Vagina (tissue), 2 donors: ENCODE results near the gene TBCE. TPM values are rescaled to one million over a fixed set of nuclear protein-coding genes. Genes with fewer than 3 reads are reported as not detected.
"Not testable (repeated sequence)": the region's sequence is repeated elsewhere in the genome, so short reads cannot be mapped to it uniquely, and the experiment has no call there.

Experiments used
- DNase-seq, 2 donors: peaks; one replicate each; pipeline ENCODE4 v3.0.0-alpha.2; 2017; ENCODE audit errors: extremely low spot score in 2 of 2
- H3K27ac ChIP-seq: fragments of 200-600 bp; sonication (generic); one replicate; pipeline ENCODE4 v1.5.1; 2019
- H3K27me3 ChIP-seq: fragments of 200-600 bp; sonication (generic); one replicate; pipeline ENCODE4 v1.5.1; 2019
- H3K36me3 ChIP-seq, 2 donors: fragments of 200-600 bp; sonication (generic); one replicate each; pipeline ENCODE4 v1.5.1; 2017 to 2019
- H3K4me1 ChIP-seq: fragments of 200-600 bp; sonication (generic); one replicate; pipeline ENCODE4 v1.5.1; 2019
- H3K4me3 ChIP-seq, 2 donors: fragments of 200-600 bp; sonication (generic); 1 replicate in 1 of 2; 2 replicates in 1 of 2; pipeline ENCODE4 v1.5.1; 2016 to 2019
- H3K9me3 ChIP-seq: fragments of 200-600 bp; sonication (generic); one replicate; pipeline ENCODE4 v1.5.1; 2019
- POLR2A ChIP-seq, 2 donors: fragments of 450-650 bp; IDR thresholded peaks; one replicate each; pipeline ENCODE4 v1.6.1; 2017; ENCODE audit warnings: antibody characterized with exemption in 2 of 2, mild to moderate bottlenecking in 2 of 2, moderate library complexity in 2 of 2
- POLR2AphosphoS5 ChIP-seq, 2 donors: sonication (generic); formaldehyde crosslinking; IDR thresholded peaks; one replicate each; pipeline ENCODE4 v1.9.0; 2017; ENCODE audit warnings: antibody characterized with exemption in 2 of 2, mild to moderate bottlenecking in 2 of 2, low read depth in 1 of 2; ENCODE audit not compliant: insufficient read depth in 1 of 2
- intact Hi-C: fragments of 100-400 bp; cut with DNase I; formaldehyde crosslinking; loops from one replicate; pipeline ENCODE4 v1.15.1; 2023
- total RNA-seq: library from RNA; depleted of rRNA; stranded (reverse); fragments of >200 nt; gene quantifications from one replicate; pipeline ENCODE4 v1.2.3, GENCODE V29; 2016
- TF ChIP-seq, protein P1 (sequence below), 3 experiments: fragments of 450-650 bp in 2 of 3; fragments of 200-600 bp in 1 of 3; sonication (generic) in 1 of 3; IDR thresholded peaks; one replicate each; pipeline ENCODE4 v1.5.1; 2017 to 2019; ENCODE audit warnings: antibody characterized with exemption in 3 of 3, mild to moderate bottlenecking in 2 of 3, moderate library complexity in 2 of 3

Gene TBCE
- total RNA-seq, 1 donor from 2014 or later: 23.6 TPM

- H3K9me3 ChIP-seq: no peaks in the 10 kb centered on the region
- no peak for DNase-seq
- peaks cover 0 to 35% of the 10 kb centered on the region in 2 donors for H3K36me3 ChIP-seq
- H3K27me3 ChIP-seq: no peaks in the 10 kb centered on the region
- intact Hi-C loops: no loop called here
- H3K4me1 ChIP-seq: no peaks in the 10 kb centered on the region
- TF ChIP-seq POLR2A (IDR thresholded peaks at IDR 0.05) (no peak), POLR2AphosphoS5 (IDR thresholded peaks at IDR 0.05; ENCODE audit: insufficient read depth in 1 of 2, low read depth in 1 of 2) (no peak)
- TF ChIP-seq, protein P1, sequence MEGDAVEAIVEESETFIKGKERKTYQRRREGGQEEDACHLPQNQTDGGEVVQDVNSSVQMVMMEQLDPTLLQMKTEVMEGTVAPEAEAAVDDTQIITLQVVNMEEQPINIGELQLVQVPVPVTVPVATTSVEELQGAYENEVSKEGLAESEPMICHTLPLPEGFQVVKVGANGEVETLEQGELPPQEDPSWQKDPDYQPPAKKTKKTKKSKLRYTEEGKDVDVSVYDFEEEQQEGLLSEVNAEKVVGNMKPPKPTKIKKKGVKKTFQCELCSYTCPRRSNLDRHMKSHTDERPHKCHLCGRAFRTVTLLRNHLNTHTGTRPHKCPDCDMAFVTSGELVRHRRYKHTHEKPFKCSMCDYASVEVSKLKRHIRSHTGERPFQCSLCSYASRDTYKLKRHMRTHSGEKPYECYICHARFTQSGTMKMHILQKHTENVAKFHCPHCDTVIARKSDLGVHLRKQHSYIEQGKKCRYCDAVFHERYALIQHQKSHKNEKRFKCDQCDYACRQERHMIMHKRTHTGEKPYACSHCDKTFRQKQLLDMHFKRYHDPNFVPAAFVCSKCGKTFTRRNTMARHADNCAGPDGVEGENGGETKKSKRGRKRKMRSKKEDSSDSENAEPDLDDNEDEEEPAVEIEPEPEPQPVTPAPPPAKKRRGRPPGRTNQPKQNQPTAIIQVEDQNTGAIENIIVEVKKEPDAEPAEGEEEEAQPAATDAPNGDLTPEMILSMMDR (IDR thresholded peaks at IDR 0.05): no peak
- no peak overlapping the region for H3K27ac ChIP-seq
- H3K4me3 ChIP-seq: no peak overlapping the region
These were observed 83.8 kb downstream of the TBCE start for GRCh38 chr1:235450886-235451483.

DNA sequence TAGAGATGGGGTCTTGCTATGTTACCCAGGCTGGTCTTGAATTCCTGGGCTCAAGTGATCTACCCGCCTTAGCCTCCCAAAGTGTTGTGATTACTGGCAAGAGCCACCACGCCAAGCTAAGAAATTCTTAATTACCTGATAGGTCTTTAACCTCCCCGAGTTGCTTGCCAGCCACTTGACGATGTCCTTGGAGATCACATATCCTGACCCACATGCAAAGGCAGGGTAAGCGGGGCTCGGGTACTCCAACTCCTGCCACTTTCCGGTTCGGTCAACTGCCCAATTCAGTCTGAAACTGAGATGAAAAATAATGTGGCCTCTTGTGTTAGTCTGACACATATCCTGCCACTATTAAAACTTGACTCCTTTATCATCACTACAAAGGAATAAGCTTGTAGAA is 86.8 kb downstream of the TBCE start:
- no peaks in the 10 kb centered on the region for H3K27me3 ChIP-seq
- H3K9me3 ChIP-seq: no peaks in the 10 kb centered on the region
- no peak for TF ChIP-seq POLR2A (IDR thresholded peaks at IDR 0.05)
- TF ChIP-seq, protein P1 (IDR thresholded peaks at IDR 0.05): no peak
- TF ChIP-seq POLR2AphosphoS5 (IDR thresholded peaks at IDR 0.05; ENCODE audit: insufficient read depth in 1 of 2, low read depth in 1 of 2): no peak
- no peak for DNase-seq
- no peak overlapping the region for H3K27ac ChIP-seq
- no peaks in the 10 kb centered on the region for H3K4me1 ChIP-seq
- peaks cover 0 to 31% of the 10 kb centered on the region in 2 donors for H3K36me3 ChIP-seq
- intact Hi-C loops: no loop called here
- H3K4me3 ChIP-seq: no peak overlapping the region

DNA sequence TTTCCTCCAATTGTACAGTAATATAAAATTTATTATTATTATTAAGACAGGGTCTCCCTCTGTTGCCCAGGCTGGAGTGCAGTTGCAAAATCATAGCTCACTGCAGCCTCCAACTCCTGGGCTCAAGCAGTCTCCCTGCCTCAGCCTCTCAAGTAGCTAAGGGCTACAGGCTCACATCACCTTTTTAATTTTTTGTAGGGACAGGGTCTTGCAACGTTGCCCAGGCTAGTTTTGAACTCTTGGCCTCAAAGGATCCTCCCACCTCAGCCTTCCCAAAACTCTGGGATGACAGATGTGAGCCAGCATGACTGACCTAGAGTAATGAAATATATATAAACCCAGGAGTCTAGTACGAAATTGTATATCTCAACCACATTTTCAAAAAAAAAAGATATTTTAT is 87.9 kb downstream of the TBCE start:
- no peak overlapping the region for H3K4me3 ChIP-seq
- TF ChIP-seq, protein P1 (IDR thresholded peaks at IDR 0.05): no peak
- TF ChIP-seq POLR2AphosphoS5 (IDR thresholded peaks at IDR 0.05; ENCODE audit: insufficient read depth in 1 of 2, low read depth in 1 of 2): no peak
- H3K27ac ChIP-seq: no peak overlapping the region
- no peak for DNase-seq
- no peaks in the 10 kb centered on the region for H3K9me3 ChIP-seq
- intact Hi-C loops: no loop called here
- peaks cover 0 to 26% of the 10 kb centered on the region in 2 donors for H3K36me3 ChIP-seq
- no peaks in the 10 kb centered on the region for H3K4me1 ChIP-seq
- H3K27me3 ChIP-seq: no peaks in the 10 kb centered on the region

GRCh38 chr1:235455823-235456222 is 88.6 kb downstream of the TBCE start:
- Histone ChIP-seq H3K27me3 (no peaks in the 10 kb centered on the region), H3K27ac (no peak overlapping the region), H3K4me1 (no peaks in the 10 kb centered on the region), H3K9me3 (no peaks in the 10 kb centered on the region), H3K36me3 (peaks cover 0 to 18% of the 10 kb centered on the region in 2 donors), H3K4me3 (no peak overlapping the region)
- TF ChIP-seq, protein P1 (IDR thresholded peaks at IDR 0.05): no peak
- TF ChIP-seq POLR2A (IDR thresholded peaks at IDR 0.05) (no peak), POLR2AphosphoS5 (IDR thresholded peaks at IDR 0.05; ENCODE audit: insufficient read depth in 1 of 2, low read depth in 1 of 2) (no peak)
- DNase-seq: no peak
- intact Hi-C loops: no loop called here

- H3K36me3 ChIP-seq: peaks cover 0 to 16% of the 10 kb centered on the region in 2 donors
- H3K9me3 ChIP-seq, H3K27ac ChIP-seq, H3K4me1 ChIP-seq, DNase-seq, H3K27me3 ChIP-seq, H3K4me3 ChIP-seq, intact Hi-C loops: not testable (repeated sequence)
These were observed 90.6 kb downstream of the TBCE start for GRCh38 chr1:235457856-235458255.
